GM12873 (cell line): Measurements from ENCODE around the gene MAPK14.

Source experiments
- TF ChIP-seq, protein P1 (sequence below): IDR thresholded peaks from 2 replicates; pipeline ENCODE4 v1.5.1; 2012; ENCODE audit warnings: low read depth, mild to moderate bottlenecking, moderate library complexity, low read length, control low read depth; ENCODE audit not compliant: insufficient read depth; ENCODE audit errors: missing control alignments

Gene MAPK14

DNA sequence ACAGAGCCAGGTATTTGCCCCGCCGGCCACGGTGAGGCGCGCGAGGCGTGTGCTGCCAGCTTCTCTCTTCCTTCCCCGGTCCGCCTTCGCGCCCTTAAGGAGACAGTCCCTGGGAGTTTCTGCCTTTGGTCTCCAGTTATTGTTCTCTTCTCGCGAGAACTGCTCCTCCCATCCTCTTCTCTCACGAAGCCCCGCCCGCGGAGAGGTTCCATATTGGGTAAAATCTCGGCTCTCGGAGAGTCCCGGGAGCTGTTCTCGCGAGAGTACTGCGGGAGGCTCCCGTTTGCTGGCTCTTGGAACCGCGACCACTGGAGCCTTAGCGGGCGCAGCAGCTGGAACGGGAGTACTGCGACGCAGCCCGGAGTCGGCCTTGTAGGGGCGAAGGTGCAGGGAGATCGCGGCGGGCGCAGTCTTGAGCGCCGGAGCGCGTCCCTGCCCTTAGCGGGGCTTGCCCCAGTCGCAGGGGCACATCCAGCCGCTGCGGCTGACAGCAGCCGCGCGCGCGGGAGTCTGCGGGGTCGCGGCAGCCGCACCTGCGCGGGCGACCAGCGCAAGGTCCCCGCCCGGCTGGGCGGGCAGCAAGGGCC is at the start of gene MAPK14:
Gene MAPK14, plus strand, starts transcription at position 308 of the 587 bp plus-strand sequence. CDS start 350 bp downstream, outside the sequence.
- TF ChIP-seq, protein P1, sequence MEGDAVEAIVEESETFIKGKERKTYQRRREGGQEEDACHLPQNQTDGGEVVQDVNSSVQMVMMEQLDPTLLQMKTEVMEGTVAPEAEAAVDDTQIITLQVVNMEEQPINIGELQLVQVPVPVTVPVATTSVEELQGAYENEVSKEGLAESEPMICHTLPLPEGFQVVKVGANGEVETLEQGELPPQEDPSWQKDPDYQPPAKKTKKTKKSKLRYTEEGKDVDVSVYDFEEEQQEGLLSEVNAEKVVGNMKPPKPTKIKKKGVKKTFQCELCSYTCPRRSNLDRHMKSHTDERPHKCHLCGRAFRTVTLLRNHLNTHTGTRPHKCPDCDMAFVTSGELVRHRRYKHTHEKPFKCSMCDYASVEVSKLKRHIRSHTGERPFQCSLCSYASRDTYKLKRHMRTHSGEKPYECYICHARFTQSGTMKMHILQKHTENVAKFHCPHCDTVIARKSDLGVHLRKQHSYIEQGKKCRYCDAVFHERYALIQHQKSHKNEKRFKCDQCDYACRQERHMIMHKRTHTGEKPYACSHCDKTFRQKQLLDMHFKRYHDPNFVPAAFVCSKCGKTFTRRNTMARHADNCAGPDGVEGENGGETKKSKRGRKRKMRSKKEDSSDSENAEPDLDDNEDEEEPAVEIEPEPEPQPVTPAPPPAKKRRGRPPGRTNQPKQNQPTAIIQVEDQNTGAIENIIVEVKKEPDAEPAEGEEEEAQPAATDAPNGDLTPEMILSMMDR, result peak; percentile 88

DNA sequence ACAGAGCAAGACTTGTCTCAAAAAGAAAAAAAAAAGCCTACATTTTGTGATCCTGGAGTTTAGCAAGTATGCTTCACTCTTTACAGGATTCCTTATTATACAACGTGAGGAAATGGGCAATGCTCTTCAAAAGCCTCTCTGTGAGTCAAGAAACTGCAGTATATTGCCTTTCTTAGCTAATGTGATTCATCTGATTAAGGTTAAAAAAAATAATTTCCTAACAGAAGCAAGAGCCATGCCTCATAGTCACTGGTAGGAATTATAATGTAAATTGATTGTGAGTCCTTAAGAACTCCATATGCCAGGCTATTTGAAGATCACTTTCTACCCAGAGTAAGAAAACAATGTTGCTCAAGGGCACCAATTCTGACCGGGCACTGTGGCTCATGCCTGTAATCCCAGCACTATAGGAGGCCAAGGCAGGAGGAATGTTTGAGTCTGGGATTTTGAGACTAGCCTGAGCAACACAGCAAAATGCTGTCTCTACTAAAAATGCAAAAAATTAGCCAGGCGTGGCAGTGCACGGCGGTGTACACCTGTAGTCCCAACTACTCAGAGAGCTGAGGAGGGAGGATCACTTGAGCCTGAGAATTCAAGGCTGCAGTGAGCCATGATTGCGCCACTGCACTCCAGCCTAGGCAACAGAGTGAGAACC is 46.5 kb upstream of the MAPK14 start:
- TF ChIP-seq, protein P1, result no peak

DNA sequence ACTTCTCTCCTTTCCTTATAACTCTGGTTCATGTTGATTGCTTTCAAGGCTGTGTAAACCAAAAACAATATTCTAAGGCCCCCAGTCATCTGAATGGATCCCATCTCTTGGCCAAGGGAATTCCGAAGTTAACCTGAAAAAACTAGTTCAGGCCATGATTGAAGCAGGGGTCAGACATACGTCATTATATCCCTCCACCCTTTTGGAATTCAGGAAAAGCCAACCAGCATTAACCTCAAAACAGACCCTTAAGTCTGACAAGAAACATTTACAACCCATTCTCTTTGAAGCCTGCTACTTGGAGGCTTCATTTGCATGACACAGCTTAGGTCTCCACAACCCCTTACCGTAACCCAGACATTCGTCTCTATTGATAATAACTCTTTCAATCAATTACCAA is 42.9 kb upstream of the MAPK14 start:
- TF ChIP-seq, protein P1, result no peak

DNA sequence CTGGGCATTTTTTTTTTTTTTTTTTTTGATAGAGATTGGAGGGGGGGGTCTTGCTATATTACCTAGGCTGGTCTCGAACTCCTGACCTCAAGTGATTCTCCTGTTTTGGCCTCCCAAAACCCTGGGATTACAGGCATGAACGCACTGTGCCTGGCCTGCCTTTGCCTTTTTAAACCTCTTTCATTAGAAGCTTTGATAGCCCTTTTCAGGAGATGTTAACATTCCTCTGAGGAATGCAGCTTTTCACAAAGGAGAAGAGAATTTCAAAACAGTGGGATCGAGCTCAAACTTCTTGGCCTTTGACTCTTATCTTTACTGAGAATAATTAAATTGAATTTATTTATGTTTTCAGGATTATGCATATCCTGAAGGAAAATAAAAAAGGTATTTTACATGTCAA is 34.5 kb upstream of the MAPK14 start:
- TF ChIP-seq, protein P1, result no peak

DNA sequence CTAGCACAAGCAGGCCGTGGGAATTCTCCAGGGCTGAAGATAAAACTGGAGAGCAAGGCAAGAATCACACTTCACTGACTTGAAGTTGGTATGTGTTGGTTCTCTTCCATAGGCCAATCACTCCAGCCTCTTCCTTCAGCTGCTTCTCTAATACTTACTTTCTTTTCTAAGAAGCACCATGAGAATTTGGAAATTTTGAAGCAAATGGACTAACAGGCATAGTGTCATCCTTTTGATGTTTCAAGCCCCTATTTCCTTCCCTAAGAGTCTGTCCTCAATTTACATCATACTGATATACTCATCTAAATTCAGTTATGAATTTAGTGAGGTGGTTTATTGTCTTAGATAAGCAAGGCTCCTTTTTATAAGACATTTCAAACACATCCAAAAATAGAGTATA is 27.2 kb upstream of the MAPK14 start:
- TF ChIP-seq, protein P1, result no peak

DNA sequence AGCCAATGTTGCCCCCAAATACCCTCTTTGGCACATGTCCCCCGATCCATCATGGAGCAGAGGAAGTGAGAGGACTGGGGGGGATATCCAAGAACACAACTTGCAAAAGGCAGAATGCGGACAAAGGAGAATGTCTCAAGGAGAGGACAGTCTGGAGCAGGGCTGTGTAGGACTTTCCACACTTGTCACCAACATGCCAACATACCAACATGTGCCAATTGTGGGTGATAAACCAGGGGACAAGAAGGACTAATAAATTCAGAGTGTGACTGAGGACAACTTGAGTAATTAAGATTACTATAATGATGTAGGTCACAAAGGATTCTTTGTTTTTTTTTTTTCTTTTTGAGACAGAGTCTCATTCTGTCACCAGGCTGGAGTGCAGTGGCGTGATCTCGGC is 11.9 kb upstream of the MAPK14 start:
- TF ChIP-seq, protein P1, result no peak

DNA sequence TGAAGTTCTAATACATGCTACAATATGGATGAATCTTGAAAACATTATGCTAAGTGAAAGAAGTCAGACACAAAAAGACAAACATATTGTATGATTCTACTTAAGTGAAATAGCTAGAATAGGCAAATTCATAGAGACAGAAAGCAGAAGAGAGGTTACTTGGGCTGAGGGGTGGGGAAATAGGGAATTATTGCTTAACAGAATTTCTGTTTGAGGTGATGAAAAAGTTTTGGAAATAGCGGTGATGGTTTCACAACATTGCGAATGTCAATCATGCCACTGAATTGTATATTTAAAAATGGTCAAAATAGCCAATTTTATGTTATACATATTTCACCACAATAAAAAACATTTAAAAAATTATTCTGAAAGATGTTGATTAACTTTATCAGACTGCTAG is 9.3 kb upstream of the MAPK14 start:
- TF ChIP-seq, protein P1, result no peak
